Mucosa of rectum (tissue), 2 donors: ENCODE results near the gene MIER2.

Experiments
- H3K27ac ChIP-seq, 2 donors: one replicate each; pipeline ENCODE4 v1.7.0; 2013; ENCODE audit warnings: inconsistent platforms in 2 of 2, low read depth in 2 of 2, low read length in 2 of 2
- H3K27me3 ChIP-seq, 2 donors: one replicate each; pipeline ENCODE4 v1.7.0; 2013; ENCODE audit warnings: low read length in 2 of 2; ENCODE audit not compliant: control insufficient read depth in 2 of 2, insufficient read depth in 2 of 2
- H3K36me3 ChIP-seq, 2 donors: one replicate each; pipeline ENCODE4 v1.7.0; 2013; ENCODE audit warnings: low read length in 2 of 2; ENCODE audit not compliant: control insufficient read depth in 2 of 2, insufficient read depth in 2 of 2
- H3K4me1 ChIP-seq, 2 donors: one replicate each; pipeline ENCODE4 v1.7.0; 2013; ENCODE audit warnings: low read length in 2 of 2, mild to moderate bottlenecking in 1 of 2; ENCODE audit not compliant: control insufficient read depth in 2 of 2, insufficient read depth in 2 of 2
- H3K4me3 ChIP-seq, 2 donors: one replicate each; pipeline ENCODE4 v1.7.0; 2013; ENCODE audit warnings: low read length in 2 of 2
- H3K9ac ChIP-seq, 2 donors: one replicate each; pipeline ENCODE4 v1.7.0; 2013; ENCODE audit warnings: low read length in 2 of 2, low read depth in 1 of 2, mild to moderate bottlenecking in 1 of 2
- H3K9me3 ChIP-seq, 2 donors: one replicate each; pipeline ENCODE4 v1.7.0; 2013; ENCODE audit warnings: low read length in 2 of 2; ENCODE audit not compliant: control insufficient read depth in 2 of 2
- donor health status: healthy.
- donor health status: Normal muscosa, but diverticular disease.

MIER2 gene

DNA sequence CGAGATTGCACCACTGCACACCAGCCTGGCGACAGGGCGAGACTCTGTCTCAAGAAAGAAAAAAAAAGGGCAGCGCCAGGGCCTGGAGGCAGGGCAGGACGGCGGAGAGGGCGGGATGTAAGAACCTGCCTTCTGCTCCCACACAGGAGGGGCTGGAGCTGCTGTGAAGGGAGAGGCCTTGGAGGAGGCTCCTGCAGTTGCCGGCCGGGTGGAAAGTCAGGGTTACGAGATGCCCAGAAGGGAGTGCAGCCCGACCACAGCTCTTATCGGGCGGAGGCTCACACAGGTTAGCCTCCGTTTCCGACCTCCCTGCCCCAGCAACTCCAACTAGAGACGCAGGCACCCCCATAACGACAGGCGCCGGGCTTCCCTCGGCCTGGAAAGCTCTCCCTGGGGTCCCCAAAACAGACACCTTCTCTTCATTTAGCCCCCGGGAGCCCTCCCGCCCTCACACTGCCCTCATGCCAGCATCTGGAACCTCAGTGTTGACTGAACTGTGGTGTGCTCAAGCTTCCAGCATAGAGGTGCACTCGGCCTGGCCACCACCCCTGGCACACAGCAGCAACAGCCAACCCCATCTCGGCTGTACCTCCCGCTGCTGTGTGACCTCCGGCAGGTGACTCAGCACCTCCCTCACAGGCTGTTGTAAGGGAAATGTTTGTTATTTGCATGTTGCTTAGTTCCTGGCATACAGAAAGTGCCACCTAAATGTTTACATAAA lies 54.8 kb downstream of the MIER2 start:
- Histone ChIP-seq H3K4me3 (peak overlapping the region; percentile 63 to 66), H3K9ac (peak overlapping the region; percentile 49 to 77), H3K9me3 (no peaks in the 10 kb centered on the region), H3K27me3 (peaks cover 20 to 25% of the 10 kb centered on the region in 2 donors), H3K36me3 (peaks cover 0 to 4% of the 10 kb centered on the region in 2 donors), H3K4me1 (peaks cover 14 to 24% of the 10 kb centered on the region in 2 donors), H3K27ac (peak overlapping the region; percentile 90 to 95)

DNA sequence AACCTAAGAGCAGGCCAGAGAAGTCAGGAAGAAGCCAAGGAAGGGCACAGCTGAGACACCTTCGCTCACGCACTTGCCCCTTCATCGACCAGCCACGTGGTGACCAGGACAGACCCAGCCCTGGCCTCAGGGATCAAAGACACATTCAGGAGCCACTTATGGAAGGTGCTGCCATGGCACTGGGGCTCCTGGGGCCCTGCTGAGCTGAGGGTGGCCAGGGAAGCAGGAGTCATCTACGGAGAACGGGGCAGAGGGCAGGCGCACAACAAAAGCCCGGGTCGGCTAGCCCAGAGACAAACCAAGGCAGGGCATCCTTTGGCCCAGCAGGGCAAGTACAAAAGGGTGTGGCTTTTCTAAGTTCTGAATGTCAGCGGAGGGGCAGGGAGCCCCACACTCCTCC lies 55.7 kb downstream of the MIER2 start:
- Histone ChIP-seq H3K9ac (peak overlapping the region in 1 of 2 donors; percentile 77), H3K27me3 (peaks cover 15 to 20% of the 10 kb centered on the region in 2 donors), H3K9me3 (no peaks in the 10 kb centered on the region), H3K4me1 (peaks cover 9 to 18% of the 10 kb centered on the region in 2 donors), H3K4me3 (peak overlapping the region in 1 of 2 donors; percentile 3), H3K36me3 (peaks cover 0 to 4% of the 10 kb centered on the region in 2 donors), H3K27ac (peak overlapping the region in 1 of 2 donors; percentile 41)

DNA sequence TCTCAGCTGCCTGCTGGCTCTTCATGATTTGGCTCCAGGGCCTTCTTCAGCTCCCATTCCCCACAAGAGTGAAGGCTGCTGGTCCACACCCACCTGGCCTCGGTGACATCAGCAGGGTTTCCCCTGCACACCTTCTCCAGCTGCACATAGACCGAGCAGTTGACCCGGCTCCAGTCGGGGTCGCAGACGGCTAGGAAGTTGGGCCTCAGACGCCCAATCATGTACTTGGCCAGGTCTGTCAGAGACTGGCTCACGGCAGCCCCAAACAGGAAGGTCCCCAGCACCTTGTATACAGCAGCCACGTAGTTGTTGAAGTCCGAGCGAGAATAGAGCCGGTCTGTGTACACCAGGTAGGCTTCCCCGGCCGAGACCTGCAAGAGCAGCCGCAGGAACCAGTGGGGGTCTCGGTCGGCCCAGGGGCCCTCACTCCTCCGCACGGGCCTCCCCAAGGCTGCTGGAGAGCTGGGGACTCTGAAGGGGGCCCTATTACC lies 57.2 kb downstream of the MIER2 start:
- no peaks in the 10 kb centered on the region for H3K9me3 ChIP-seq
- H3K36me3 ChIP-seq: peaks cover 0 to 4% of the 10 kb centered on the region in 2 donors
- no peak overlapping the region for H3K27ac ChIP-seq
- no peak overlapping the region for H3K4me3 ChIP-seq
- peaks cover 9 to 18% of the 10 kb centered on the region in 2 donors for H3K4me1 ChIP-seq
- H3K9ac ChIP-seq: no peak overlapping the region
- H3K27me3 ChIP-seq: peaks cover 6 to 7% of the 10 kb centered on the region in 2 donors

DNA sequence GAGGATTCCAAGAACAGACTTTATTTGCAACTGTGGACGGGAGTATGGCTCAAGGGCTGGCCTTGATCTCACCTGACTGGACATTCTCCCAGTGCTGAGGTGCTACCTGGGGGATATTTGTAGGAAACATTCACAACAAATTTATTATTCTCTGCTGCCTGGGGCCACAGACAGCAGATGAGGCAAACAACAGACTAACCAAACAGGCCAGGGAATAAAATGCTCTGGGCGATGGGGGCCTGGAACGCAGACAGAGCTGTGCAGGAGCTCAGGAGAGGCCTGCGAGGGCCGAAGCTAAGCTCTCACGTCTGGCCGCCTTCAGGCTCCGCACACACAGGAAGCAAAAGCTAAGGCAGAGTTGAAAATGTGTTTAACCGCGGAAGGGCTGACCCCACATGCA lies 61.2 kb downstream of the MIER2 start:
- H3K9ac ChIP-seq: no peak overlapping the region
- no peak overlapping the region for H3K4me3 ChIP-seq
- peaks cover 4 to 13% of the 10 kb centered on the region in 2 donors for H3K36me3 ChIP-seq
- H3K4me1 ChIP-seq: no peaks in the 10 kb centered on the region
- no peaks in the 10 kb centered on the region for H3K27me3 ChIP-seq
- no peak overlapping the region for H3K27ac ChIP-seq
- no peaks in the 10 kb centered on the region for H3K9me3 ChIP-seq

DNA sequence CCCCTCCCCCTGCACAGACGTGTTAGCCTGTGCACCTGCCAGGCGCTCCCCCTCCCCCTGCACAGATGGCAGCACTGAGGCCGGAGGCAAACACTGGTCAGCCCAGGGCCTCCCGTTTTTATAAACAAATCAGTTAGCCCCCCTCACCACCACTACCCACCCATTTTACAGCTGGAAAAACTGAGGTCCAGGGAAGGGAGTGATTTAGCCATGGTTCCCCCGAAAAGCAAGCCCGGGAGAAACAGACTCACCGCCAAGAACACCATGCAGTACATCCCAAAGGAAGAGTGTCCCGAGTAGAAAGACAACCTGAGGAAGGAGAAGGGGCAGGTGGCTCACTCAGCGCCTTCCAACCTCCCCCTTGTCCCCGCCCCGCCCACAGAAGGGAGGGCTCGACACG lies 62.1 kb downstream of the MIER2 start:
- Histone ChIP-seq H3K9ac (no peak overlapping the region), H3K27ac (no peak overlapping the region), H3K36me3 (peaks cover 4 to 13% of the 10 kb centered on the region in 2 donors), H3K4me3 (no peak overlapping the region), H3K9me3 (no peaks in the 10 kb centered on the region), H3K27me3 (no peaks in the 10 kb centered on the region), H3K4me1 (no peaks in the 10 kb centered on the region)

DNA sequence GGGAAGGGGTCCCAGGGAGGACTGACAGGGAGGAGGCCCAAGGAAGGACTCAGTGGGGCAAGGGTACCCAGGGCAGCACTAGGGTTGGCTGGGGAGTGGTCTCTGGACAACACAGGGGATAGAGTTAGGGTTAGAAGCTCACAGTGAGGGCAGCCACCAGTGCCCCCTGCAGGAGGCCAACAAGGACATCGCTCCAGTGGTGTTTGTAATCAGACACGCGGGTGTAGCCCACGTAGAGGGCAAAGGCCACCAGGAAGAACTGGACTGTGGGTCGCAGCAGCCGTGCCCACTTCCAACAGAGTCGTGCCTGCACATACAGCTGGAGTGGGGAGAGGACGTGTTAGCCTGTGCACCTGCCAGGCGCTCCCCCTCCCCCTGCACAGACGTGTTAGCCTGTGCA lies 62.6 kb downstream of the MIER2 start:
- H3K4me1 ChIP-seq: no peaks in the 10 kb centered on the region

DNA sequence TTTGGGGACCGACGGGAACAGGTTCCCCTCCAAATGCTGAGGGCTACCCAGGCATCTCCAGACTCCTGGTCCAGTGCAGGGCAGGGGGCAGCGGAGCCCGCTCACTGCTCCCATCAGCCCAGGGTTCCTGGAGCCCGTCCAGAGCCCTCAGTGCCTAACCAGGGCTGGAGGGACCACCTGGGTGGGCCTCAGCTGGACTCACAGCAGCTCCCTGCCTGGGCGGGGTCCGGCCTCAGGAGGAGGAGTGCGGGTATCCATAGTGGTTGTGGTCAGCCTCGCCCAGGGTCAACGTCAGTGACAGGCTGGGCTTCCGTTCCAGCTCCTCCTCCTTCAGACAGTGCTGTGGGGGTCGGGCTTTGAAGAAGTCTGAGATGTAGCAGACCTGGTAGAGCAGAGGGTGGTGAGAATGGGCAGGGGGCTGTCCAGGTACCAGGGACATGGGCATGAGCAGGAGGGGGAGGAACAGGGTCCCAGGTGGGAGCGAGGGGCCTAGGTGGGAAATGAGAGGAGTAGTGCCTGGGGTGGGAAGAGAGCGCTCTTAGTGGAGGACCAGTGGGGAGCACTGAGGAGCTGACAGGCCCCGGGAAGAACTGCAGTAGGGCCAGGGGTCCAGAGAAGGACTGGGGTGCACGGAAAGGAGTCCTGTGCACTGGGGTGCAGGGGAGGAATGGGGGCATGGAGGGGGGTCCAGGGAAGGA lies 63.3 kb downstream of the MIER2 start:
- peaks cover 4 to 9% of the 10 kb centered on the region in 2 donors for H3K36me3 ChIP-seq
- no peak overlapping the region for H3K27ac ChIP-seq
- H3K9ac ChIP-seq: no peak overlapping the region
- H3K9me3 ChIP-seq: no peaks in the 10 kb centered on the region
- H3K4me3 ChIP-seq: no peak overlapping the region
- H3K4me1 ChIP-seq: no peaks in the 10 kb centered on the region
- H3K27me3 ChIP-seq: no peaks in the 10 kb centered on the region

More for the DNA sequence above, 62.6 kb downstream of the MIER2 start:
- H3K27ac ChIP-seq: no peak overlapping the region
- H3K9ac ChIP-seq: no peak overlapping the region
- H3K27me3 ChIP-seq: no peaks in the 10 kb centered on the region
- no peak overlapping the region for H3K4me3 ChIP-seq
- no peaks in the 10 kb centered on the region for H3K9me3 ChIP-seq
- H3K36me3 ChIP-seq: peaks cover 4 to 9% of the 10 kb centered on the region in 2 donors

DNA sequence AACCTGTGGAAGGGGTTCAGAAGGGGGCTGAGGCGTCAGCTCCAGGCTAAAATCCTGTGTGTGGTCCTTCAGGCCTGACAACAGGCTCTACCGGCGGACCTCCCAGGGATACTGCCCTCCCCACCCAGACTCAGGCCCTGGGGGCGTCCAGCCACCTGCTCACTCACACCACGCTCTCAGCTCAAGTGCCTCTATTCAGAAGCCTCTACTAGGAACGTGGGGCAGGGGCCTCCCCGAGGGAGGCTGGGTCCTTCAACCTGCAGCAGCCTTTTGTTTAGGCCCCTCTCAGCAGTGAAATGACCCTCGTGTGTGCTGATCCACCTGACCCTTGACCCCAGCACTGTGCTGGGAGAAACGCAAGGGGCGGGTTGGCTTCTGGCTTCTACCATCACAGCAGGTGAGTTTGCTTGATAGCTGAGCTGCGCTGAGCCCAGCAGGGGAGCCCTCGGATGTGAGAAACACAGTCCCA lies 64.0 kb downstream of the MIER2 start:
- H3K27ac ChIP-seq: no peak overlapping the region
- no peaks in the 10 kb centered on the region for H3K4me1 ChIP-seq
- no peak overlapping the region for H3K9ac ChIP-seq
- H3K36me3 ChIP-seq: peaks cover 4 to 9% of the 10 kb centered on the region in 2 donors
- H3K27me3 ChIP-seq: no peaks in the 10 kb centered on the region
- no peak overlapping the region for H3K4me3 ChIP-seq
- no peaks in the 10 kb centered on the region for H3K9me3 ChIP-seq

DNA sequence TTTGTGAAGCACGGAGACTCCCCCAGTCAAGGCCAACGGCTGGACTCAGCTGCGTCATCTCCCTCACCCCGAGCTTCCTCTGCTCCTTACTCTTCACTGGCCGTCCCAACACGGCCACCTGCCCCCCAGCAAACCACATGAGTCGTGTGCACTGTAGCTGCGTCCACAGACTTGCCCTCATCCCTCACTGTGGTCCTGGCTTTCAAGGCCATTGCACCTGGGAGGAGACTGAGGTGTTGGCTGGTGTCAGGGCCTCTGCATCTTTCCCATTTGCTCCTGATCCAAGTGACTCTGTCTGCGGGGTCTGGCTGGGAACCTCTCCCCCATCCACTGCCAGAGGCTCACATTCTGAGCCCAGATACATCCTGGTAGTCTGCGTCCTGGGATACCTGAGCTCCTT lies 64.9 kb downstream of the MIER2 start:
- no peak overlapping the region for H3K9ac ChIP-seq
- no peaks in the 10 kb centered on the region for H3K4me1 ChIP-seq
- H3K27me3 ChIP-seq: no peaks in the 10 kb centered on the region
- H3K9me3 ChIP-seq: no peaks in the 10 kb centered on the region
- H3K27ac ChIP-seq: no peak overlapping the region
- H3K36me3 ChIP-seq: peaks cover 4 to 9% of the 10 kb centered on the region in 2 donors
- H3K4me3 ChIP-seq: no peak overlapping the region

DNA sequence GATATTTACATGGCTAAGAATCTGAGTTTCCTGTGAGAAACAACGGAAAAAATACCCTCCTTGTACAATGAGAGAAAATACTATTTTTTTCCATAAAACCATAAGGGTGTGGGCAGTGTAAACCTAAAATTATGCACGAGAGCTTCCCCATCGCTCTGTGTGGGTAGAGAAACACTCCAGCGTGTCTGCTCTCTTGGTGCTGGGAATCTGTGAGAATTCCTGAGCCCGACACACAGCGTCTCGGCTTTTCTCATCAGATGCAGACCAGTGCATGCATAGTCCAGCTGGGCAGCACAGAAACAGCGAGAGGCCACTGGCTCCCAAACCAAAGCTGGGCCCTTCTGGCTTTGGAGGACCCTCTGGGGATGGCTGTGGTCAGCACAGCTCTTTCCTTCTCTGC lies 65.4 kb downstream of the MIER2 start:
- H3K4me1 ChIP-seq: no peaks in the 10 kb centered on the region
- no peaks in the 10 kb centered on the region for H3K27me3 ChIP-seq
- H3K9ac ChIP-seq: no peak overlapping the region
- peaks cover 4 to 9% of the 10 kb centered on the region in 2 donors for H3K36me3 ChIP-seq
- H3K9me3 ChIP-seq: no peaks in the 10 kb centered on the region
- no peak overlapping the region for H3K27ac ChIP-seq
- no peak overlapping the region for H3K4me3 ChIP-seq
